Ovary (tissue), 3 donors: Measurements from ENCODE around the gene DVL1.

Source experiments
- CTCF ChIP-seq, 3 donors: fragments of 450-650 bp in 2 of 3; fragments of 200-600 bp in 1 of 3; IDR thresholded peaks; one replicate each; pipeline versions ENCODE4 v1.5.1 to v1.8.0; 2016 to 2022; ENCODE audit warnings: antibody characterized with exemption in 3 of 3, mild to moderate bottlenecking in 1 of 3
- EP300 ChIP-seq: sonication (generic); formaldehyde crosslinking; IDR thresholded peaks from one replicate; pipeline ENCODE4 v1.6.1; 2017; ENCODE audit warnings: antibody characterized with exemption
- POLR2A ChIP-seq: fragments of 450-650 bp; IDR thresholded peaks from one replicate; pipeline ENCODE4 v1.6.1; 2017; ENCODE audit warnings: antibody characterized with exemption, mild to moderate bottlenecking, moderate library complexity
- donor health status: DM: no; HTN: no; CAD: no.

- TF ChIP-seq CTCF (IDR thresholded peaks at IDR 0.05) = no peak
- no peak for TF ChIP-seq POLR2A
- no peak for TF ChIP-seq EP300
Observed at GRCh38 chr1:1296070-1297061, 52.9 kb downstream of the DVL1 start.
